ENCODE measurements around the gene SMPDL3B. TPM values are rescaled to one million over a fixed set of nuclear protein-coding genes. Genes with fewer than 3 reads are reported as not detected.
"Not testable (repeated sequence)": the region's sequence is repeated elsewhere in the genome, so short reads cannot be mapped to it uniquely, and the experiment has no call there.

Gene SMPDL3B
- total RNA-seq, 1 donor from 2014 or later, result 0.26 TPM

GRCh38 chr1:27968692-27969091, 33.9 kb downstream of the SMPDL3B start:
- DNase-seq (ENCODE audit: low read depth, low spot score), result no peak

GRCh38 chr1:27970401-27970800, 35.6 kb downstream of the SMPDL3B start:
- no peak for DNase-seq (ENCODE audit: low read depth, low spot score)

- no peak for DNase-seq (ENCODE audit: low read depth, low spot score)
Observed at GRCh38 chr1:27971674-27972073, 36.9 kb downstream of the SMPDL3B start.

- no peak for DNase-seq (ENCODE audit: low read depth, low spot score)
Observed at GRCh38 chr1:27972141-27972540, 37.3 kb downstream of the SMPDL3B start.

DNA sequence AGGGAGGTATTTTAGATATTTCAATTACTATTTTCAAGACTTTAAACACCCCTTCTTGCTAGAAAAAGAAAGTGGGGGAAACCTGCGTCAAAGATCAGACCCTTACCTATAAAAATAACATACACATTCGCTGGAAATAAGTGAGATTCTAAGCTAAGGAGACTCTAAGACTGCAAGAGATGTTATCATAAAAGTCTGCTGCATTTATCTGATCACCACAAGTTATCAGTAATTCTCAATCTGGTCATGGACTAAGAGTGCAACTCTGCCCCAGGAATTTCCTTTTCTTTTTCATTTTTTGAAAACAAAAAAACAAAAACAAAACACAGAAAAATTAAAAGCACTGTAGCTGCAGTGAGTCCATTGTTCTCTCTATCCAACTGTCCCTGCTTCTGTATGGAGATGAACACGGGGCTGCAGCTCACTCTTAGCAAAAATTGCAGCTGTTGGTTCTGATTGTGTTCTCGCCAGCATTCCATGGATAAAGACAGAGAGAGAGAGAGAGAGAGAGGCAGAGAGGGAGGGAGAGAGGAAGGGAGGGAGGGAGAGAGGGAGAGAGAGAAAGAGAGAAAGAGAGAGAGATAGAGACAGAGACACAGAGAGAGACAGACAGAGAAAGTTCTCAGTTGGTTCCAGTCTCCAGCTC, 39.1 kb downstream of the SMPDL3B start:
- no peak for DNase-seq (ENCODE audit: low read depth, low spot score)

- DNase-seq (ENCODE audit: low read depth, low spot score), result no peak
Observed at GRCh38 chr1:27974417-27974781, 39.6 kb downstream of the SMPDL3B start.

- peak; percentile 62 for DNase-seq (ENCODE audit: low read depth, low spot score)
Observed at GRCh38 chr1:27979151-27979858, 44.5 kb downstream of the SMPDL3B start.

- no peak for DNase-seq (ENCODE audit: low read depth, low spot score)
Observed at GRCh38 chr1:27979859-27980201, 45.0 kb downstream of the SMPDL3B start.

DNA sequence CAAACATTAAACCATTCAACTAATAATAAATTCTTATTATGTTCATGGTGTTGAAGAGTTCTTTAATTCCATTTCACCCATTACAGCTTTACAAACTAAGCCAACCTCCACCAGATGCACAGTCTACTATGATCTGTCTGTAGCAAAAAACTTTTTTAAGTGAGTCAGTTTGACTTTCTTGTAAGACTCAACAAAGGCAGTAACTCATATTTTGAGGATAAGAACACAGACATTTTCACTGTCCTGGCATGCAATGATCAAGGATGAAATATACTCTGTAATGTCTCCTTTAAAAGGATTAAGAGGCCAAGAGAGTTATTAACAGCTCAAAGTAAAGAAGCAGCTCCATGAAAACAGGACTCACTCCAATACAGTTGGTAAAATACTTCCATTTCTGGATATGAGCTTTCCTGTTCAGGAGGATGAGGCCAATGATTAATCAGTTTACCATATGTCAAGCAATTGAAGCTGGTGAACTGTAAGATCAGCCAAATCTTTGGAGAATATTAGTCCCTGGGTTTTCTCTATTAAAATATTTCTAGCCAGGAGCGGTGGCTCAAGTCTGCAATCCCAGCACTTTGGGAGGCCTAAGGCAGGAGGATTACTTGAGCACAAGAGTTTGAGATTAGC, 45.5 kb downstream of the SMPDL3B start:
- DNase-seq (ENCODE audit: low read depth, low spot score), result no peak

DNA sequence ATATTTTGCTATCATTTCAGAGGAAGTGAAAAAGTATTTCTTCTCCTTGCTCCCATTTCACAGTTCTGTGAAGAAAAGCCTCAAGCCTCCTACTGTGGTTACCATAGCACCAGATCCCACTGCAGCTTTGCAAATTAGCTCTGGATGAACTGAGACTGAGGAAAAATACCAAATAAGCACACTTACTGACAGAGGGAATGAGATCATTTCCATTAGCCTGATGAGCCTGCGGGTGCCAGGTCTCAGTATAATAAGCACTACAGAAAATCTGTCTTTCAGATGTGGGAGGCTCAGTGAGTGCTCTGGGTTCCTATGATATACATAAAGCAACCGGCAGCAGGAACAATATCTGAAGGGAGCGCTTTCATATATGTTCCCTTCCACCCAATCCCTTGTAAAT, 46.3 kb downstream of the SMPDL3B start:
- DNase-seq (ENCODE audit: low read depth, low spot score), result no peak

GRCh38 chr1:27990920-27991537, 56.2 kb downstream of the SMPDL3B start:
- no peak for DNase-seq (ENCODE audit: low read depth, low spot score)

DNA sequence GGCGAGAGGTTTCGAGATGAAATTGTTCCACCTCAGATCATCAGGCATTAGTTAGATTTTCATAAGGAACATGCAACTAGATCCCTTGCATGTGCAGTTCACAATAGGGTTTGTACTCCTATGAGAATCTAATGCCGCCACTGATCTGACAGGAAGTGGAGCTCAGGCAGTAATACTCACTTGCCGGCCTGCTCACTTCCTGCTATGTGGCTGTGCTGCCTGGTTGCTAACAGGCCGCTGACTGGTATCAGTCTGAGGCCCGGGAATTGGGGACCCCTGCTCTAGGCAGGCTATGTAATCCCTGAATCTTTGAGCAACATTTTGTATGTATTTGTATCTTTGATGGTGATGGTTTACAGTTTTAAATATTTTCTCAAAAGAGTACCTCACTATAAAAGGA, 57.5 kb downstream of the SMPDL3B start:
- peak; percentile 36 for DNase-seq (ENCODE audit: low read depth, low spot score)

GRCh38 chr1:27993241-27993640, 58.4 kb downstream of the SMPDL3B start:
- peak; percentile 46 for DNase-seq (ENCODE audit: low read depth, low spot score)

DNA sequence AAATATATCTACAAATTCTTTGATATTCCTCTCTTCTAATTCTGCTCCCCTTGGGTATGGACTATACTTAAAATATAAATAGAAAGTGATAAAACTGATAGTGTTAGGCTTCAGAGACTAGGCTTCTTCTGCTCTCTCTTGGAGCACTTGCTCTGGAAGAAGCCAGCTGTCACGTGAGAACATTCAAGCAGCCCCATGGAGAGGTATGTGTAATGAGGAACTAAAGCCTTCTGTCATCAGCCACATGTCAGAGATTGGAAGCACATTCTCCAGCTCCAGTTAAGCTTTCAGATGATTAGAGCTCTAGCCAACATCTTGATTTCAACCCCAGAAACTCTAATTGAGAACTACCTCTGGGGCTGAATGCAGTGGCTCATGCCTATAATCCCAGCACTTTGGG, 59.3 kb downstream of the SMPDL3B start:
- DNase-seq (ENCODE audit: low read depth, low spot score), result no peak

GRCh38 chr1:27994526-27994925, 59.7 kb downstream of the SMPDL3B start:
- DNase-seq (ENCODE audit: low read depth, low spot score), result not testable (repeated sequence)

- DNase-seq (ENCODE audit: low read depth, low spot score), result no peak
Observed at GRCh38 chr1:27999055-27999454, 64.3 kb downstream of the SMPDL3B start.

DNA sequence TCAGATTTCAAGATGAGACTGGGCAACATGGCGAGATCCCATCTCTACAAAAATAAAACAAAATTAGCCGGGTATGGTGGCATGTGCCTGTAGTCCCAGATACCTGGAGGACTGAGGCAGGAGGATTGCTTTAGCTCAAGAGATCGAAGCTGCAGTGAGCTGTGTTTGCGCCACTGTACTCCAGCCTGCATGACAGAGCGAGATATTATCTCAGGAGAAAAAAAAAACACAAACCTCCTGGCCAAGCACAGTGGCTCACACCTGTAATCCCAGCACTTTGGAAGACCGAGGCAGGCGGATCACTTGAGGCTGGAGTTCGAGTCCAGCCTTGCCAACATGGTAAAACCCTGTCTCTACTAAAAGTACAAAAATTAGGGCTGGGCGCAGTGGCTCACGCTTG, 67.8 kb downstream of the SMPDL3B start:
- no peak for DNase-seq (ENCODE audit: low read depth, low spot score)

DNA sequence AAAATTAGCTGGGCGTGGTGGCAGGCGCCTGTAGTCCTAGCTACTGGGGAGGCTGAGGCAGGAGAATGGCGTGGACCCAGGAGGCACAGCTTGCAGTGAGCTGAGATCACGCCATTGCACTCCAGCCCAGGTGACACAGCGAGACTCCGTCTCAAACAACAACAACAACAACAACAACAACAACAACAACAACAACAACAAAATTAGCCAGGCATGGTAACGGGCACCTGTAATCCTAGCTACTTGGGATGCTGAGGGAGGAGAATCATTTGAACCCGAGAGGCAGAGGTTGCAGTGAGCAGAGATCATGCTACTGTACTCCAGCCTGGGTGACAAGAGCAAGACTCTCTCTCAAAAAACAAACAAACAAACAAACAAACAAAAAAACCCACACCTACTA, 68.3 kb downstream of the SMPDL3B start:
- not testable (repeated sequence) for DNase-seq (ENCODE audit: low read depth, low spot score)
